ENCODE results near the gene MMP15. TPM values are rescaled to one million over a fixed set of nuclear protein-coding genes. Genes with fewer than 3 reads are reported as not detected.

MMP15 gene
- total RNA-seq, 2 experiments from 2014 or later = 0.25 to 0.63 TPM

- POLR2A ChIA-PET = interaction anchor here (0.6 kb wide), 1 partner anchor 14 kb away, joined by 3 read pairs; no protein-coding TSS in a partner anchor
- no peak overlapping the region for H3K27ac Mint-ChIP-seq
Observed at GRCh38 chr16:57993438-57993837, 32.1 kb upstream of the MMP15 start.

GRCh38 chr16:57993897-57994296 is 31.7 kb upstream of the MMP15 start:
- no peak for TF ChIP-seq CTCF (IDR thresholded peaks at IDR 0.05)
- H3K4me1 Mint-ChIP-seq (ENCODE audit: low read depth) = peaks cover 35% of the 10 kb centered on the region
- H3K27ac Mint-ChIP-seq = no peak overlapping the region
- ChIA-PET CTCF (interaction anchor here (0.6 to 2.5 kb wide), 4 partner anchors 10 to 342 kb away, joined by 3 to 7 read pairs (median 3); no protein-coding TSS in a partner anchor), POLR2A (interaction anchor here (0.6 kb wide), 1 partner anchor 14 kb away, joined by 3 read pairs; no protein-coding TSS in a partner anchor)
- intact Hi-C loops (cut with micrococcal nuclease) = no loop called here
- peaks cover 8% of the 10 kb centered on the region for H3K36me3 Mint-ChIP-seq (ENCODE audit: low read depth)
- no peak overlapping the region for H3K4me3 Mint-ChIP-seq
- DNase-seq (no peak), ATAC-seq (no peak)
- no peaks in the 10 kb centered on the region for H3K9me3 Mint-ChIP-seq
- no peaks in the 10 kb centered on the region for H3K27me3 Mint-ChIP-seq

More at GRCh38 chr16:57993438-57993837, 32.1 kb upstream of the MMP15 start:
- ATAC-seq (no peak), DNase-seq (no peak)
- Mint-ChIP-seq H3K27me3 (no peaks in the 10 kb centered on the region), H3K4me1 (ENCODE audit: low read depth) (peaks cover 30% of the 10 kb centered on the region), H3K9me3 (no peaks in the 10 kb centered on the region), H3K4me3 (no peak overlapping the region), H3K36me3 (ENCODE audit: low read depth) (peaks cover 8% of the 10 kb centered on the region)
- intact Hi-C loops (cut with micrococcal nuclease) = no loop called here
- no peak for TF ChIP-seq CTCF (IDR thresholded peaks at IDR 0.05)
- CTCF ChIA-PET = interaction anchor here (0.6 to 2.5 kb wide), 4 partner anchors 11 to 343 kb away, joined by 3 to 7 read pairs (median 3); no protein-coding TSS in a partner anchor

GRCh38 chr16:57994361-57994760 is 31.2 kb upstream of the MMP15 start:
- peaks cover 39% of the 10 kb centered on the region for H3K4me1 Mint-ChIP-seq (ENCODE audit: low read depth)
- ChIA-PET POLR2A (no interaction called here), CTCF (interaction anchor here (0.6 to 2.5 kb wide), 3 partner anchors 96 to 342 kb away, joined by 3 to 7 read pairs (median 3); no protein-coding TSS in a partner anchor)
- no peaks in the 10 kb centered on the region for H3K27me3 Mint-ChIP-seq
- no peak overlapping the region for H3K4me3 Mint-ChIP-seq
- no peak overlapping the region for H3K27ac Mint-ChIP-seq
- TF ChIP-seq CTCF (IDR thresholded peaks at IDR 0.05) = no peak
- H3K9me3 Mint-ChIP-seq = no peaks in the 10 kb centered on the region
- no peak for ATAC-seq
- intact Hi-C loops (cut with micrococcal nuclease) = no loop called here
- H3K36me3 Mint-ChIP-seq (ENCODE audit: low read depth) = peaks cover 8% of the 10 kb centered on the region
- no peak for DNase-seq

DNA sequence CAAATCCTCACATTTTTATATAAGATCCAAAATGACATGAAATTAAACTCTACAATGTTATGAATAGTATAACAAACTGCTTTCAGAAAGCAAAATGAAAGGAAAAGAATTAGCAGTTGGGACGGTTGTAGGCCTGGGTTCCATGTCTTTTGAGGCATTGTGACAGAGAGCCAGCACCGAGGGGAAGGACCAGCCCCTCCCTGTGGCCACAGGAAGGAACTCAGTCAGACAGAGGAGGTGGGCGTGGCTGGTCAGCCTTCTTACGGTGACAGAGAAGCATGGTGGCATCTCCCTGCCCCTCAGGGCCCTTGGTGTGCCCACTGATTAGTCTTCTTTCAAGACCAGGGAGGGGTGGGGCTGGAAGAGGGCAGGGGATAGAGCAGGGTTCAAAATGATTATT is 30.8 kb upstream of the MMP15 start:
- no peaks in the 10 kb centered on the region for H3K27me3 Mint-ChIP-seq
- no peak overlapping the region for H3K27ac Mint-ChIP-seq
- intact Hi-C loops (cut with micrococcal nuclease) = no loop called here
- CTCF ChIA-PET = interaction anchor here (1.2 to 2.5 kb wide), 2 partner anchors 96 to 341 kb away, joined by 3 to 7 read pairs; no protein-coding TSS in a partner anchor
- peaks cover 41% of the 10 kb centered on the region for H3K4me1 Mint-ChIP-seq (ENCODE audit: low read depth)
- peaks cover 8% of the 10 kb centered on the region for H3K36me3 Mint-ChIP-seq (ENCODE audit: low read depth)
- no peak overlapping the region for H3K4me3 Mint-ChIP-seq
- no peak for TF ChIP-seq CTCF (IDR thresholded peaks at IDR 0.05)
- no peaks in the 10 kb centered on the region for H3K9me3 Mint-ChIP-seq
- DNase-seq (peak; percentile 70), ATAC-seq (peak; percentile 35)
- POLR2A ChIA-PET = no interaction called here

GRCh38 chr16:57995721-57996405 is 29.7 kb upstream of the MMP15 start:
- Mint-ChIP-seq H3K4me1 (ENCODE audit: low read depth) (peaks cover 41% of the 10 kb centered on the region), H3K27ac (no peak overlapping the region), H3K36me3 (ENCODE audit: low read depth) (peaks cover 8% of the 10 kb centered on the region), H3K27me3 (no peaks in the 10 kb centered on the region), H3K4me3 (no peak overlapping the region), H3K9me3 (no peaks in the 10 kb centered on the region)
- DNase-seq (no peak), ATAC-seq (no peak)
- ChIA-PET POLR2A (no interaction called here), CTCF (interaction anchor here (2.5 kb wide), 1 partner anchor 97 kb away, joined by 7 read pairs; no protein-coding TSS in a partner anchor)
- no peak for TF ChIP-seq CTCF (IDR thresholded peaks at IDR 0.05)
- intact Hi-C loops (cut with micrococcal nuclease) = no loop called here
